ENCODE measurements around the gene MN1. TPM values are rescaled to one million over a fixed set of nuclear protein-coding genes. Genes with fewer than 3 reads are reported as not detected.

MN1 gene
- total RNA-seq, 1 donor from 2014 or later = 145 TPM

- Mint-ChIP-seq H3K27ac (ENCODE audit: unreplicated experiment) (peak overlapping the region; percentile 63), H3K9me3 (ENCODE audit: unreplicated experiment) (no peaks in the 10 kb centered on the region), H3K36me3 (ENCODE audit: unreplicated experiment) (no peaks in the 10 kb centered on the region), H3K4me3 (ENCODE audit: unreplicated experiment) (no peak overlapping the region), H3K27me3 (ENCODE audit: unreplicated experiment) (no peaks in the 10 kb centered on the region), H3K4me1 (ENCODE audit: unreplicated experiment) (peaks cover 69% of the 10 kb centered on the region)
- DNase-seq (ENCODE audit: extremely low spot score, unreplicated experiment) = no peak
- no peak for TF ChIP-seq CTCF (IDR thresholded peaks at IDR 0.05)
Measured at GRCh38 chr22:27723708-27724107, 77.8 kb downstream of the MN1 start.

GRCh38 chr22:27723158-27723557 lies 78.4 kb downstream of the MN1 start:
- H3K4me1 Mint-ChIP-seq (ENCODE audit: unreplicated experiment) = peaks cover 70% of the 10 kb centered on the region
- peak overlapping the region; percentile 63 for H3K27ac Mint-ChIP-seq (ENCODE audit: unreplicated experiment)
- DNase-seq (ENCODE audit: extremely low spot score, unreplicated experiment) = no peak
- H3K36me3 Mint-ChIP-seq (ENCODE audit: unreplicated experiment) = no peaks in the 10 kb centered on the region
- H3K9me3 Mint-ChIP-seq (ENCODE audit: unreplicated experiment) = no peaks in the 10 kb centered on the region
- no peak overlapping the region for H3K4me3 Mint-ChIP-seq (ENCODE audit: unreplicated experiment)
- TF ChIP-seq CTCF (IDR thresholded peaks at IDR 0.05) = peak; percentile 41
- no peaks in the 10 kb centered on the region for H3K27me3 Mint-ChIP-seq (ENCODE audit: unreplicated experiment)

- Mint-ChIP-seq H3K4me1 (ENCODE audit: unreplicated experiment) (peaks cover 54% of the 10 kb centered on the region), H3K9me3 (ENCODE audit: unreplicated experiment) (no peaks in the 10 kb centered on the region)
Measured at GRCh38 chr22:27720860-27721259, 80.7 kb downstream of the MN1 start.

GRCh38 chr22:27719535-27720227 lies 81.9 kb downstream of the MN1 start:
- Mint-ChIP-seq H3K4me1 (ENCODE audit: unreplicated experiment) (peaks cover 47% of the 10 kb centered on the region), H3K4me3 (ENCODE audit: unreplicated experiment) (no peak overlapping the region), H3K9me3 (ENCODE audit: unreplicated experiment) (no peaks in the 10 kb centered on the region), H3K36me3 (ENCODE audit: unreplicated experiment) (no peaks in the 10 kb centered on the region), H3K27me3 (ENCODE audit: unreplicated experiment) (no peaks in the 10 kb centered on the region), H3K27ac (ENCODE audit: unreplicated experiment) (peak overlapping the region; percentile 41)
- no peak for TF ChIP-seq CTCF (IDR thresholded peaks at IDR 0.05)
- DNase-seq (ENCODE audit: extremely low spot score, unreplicated experiment) = no peak

More at GRCh38 chr22:27720860-27721259, 80.7 kb downstream of the MN1 start:
- TF ChIP-seq CTCF (IDR thresholded peaks at IDR 0.05) = no peak
- Mint-ChIP-seq H3K27ac (ENCODE audit: unreplicated experiment) (no peak overlapping the region), H3K27me3 (ENCODE audit: unreplicated experiment) (no peaks in the 10 kb centered on the region), H3K4me3 (ENCODE audit: unreplicated experiment) (no peak overlapping the region), H3K36me3 (ENCODE audit: unreplicated experiment) (no peaks in the 10 kb centered on the region)
- DNase-seq (ENCODE audit: extremely low spot score, unreplicated experiment) = no peak

- Mint-ChIP-seq H3K36me3 (ENCODE audit: unreplicated experiment) (no peaks in the 10 kb centered on the region), H3K27ac (ENCODE audit: unreplicated experiment) (peak overlapping the region; percentile 97), H3K9me3 (ENCODE audit: unreplicated experiment) (no peaks in the 10 kb centered on the region), H3K4me1 (ENCODE audit: unreplicated experiment) (peaks cover 45% of the 10 kb centered on the region), H3K27me3 (ENCODE audit: unreplicated experiment) (no peaks in the 10 kb centered on the region), H3K4me3 (ENCODE audit: unreplicated experiment) (no peak overlapping the region)
- no peak for TF ChIP-seq CTCF (IDR thresholded peaks at IDR 0.05)
- no peak for DNase-seq (ENCODE audit: extremely low spot score, unreplicated experiment)
Measured at GRCh38 chr22:27719036-27719347, 82.6 kb downstream of the MN1 start.
